ENCODE data around the gene FOXL1.

DNA sequence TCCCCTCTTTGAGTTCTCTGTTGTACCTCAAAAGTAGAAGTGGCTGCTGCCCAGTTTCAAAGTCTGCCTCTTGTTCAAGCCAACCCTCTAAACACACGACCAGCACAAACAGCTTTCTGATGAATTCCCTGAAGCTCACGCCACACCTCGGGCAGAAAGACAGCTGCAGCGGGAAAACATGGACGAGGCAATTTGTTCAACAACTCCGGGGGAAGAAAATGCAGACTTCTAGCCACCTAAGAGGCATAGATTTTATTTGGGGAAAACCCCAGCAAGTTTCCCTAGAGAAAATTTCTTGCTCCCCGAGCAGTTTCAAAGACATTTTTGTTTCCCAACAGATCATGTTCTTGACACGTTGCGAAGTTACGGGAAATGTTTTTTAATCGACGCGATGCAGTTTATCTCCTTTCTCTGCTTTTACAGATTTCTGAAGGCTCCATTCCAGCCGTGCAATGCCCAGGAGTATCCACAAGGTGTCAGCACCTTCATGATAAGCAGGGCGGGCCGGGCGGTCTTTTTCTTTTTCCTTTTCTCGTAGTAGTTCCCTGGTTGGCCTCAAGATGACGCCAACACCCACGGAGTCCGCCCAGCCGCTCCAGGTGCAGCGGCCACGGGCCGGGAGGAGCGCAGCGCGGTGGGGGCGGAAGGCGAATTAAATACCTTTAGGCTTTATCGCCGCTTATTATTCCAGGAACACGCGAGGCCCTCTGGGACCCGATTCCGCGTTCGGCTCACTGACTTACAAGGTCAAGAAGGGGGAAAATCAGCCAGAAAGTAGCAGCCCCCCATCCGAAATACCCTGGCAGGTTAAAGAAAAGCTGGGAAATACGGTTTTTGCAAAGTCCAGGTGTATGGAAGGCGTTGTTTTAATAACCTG, 14.6 kb upstream of the FOXL1 start:
- TF ChIP-seq EZH2phosphoT487 (conservative IDR thresholded peaks at IDR 0.05; ENCODE audit: low read length) = no peak
- TF ChIP-seq, protein P1, sequence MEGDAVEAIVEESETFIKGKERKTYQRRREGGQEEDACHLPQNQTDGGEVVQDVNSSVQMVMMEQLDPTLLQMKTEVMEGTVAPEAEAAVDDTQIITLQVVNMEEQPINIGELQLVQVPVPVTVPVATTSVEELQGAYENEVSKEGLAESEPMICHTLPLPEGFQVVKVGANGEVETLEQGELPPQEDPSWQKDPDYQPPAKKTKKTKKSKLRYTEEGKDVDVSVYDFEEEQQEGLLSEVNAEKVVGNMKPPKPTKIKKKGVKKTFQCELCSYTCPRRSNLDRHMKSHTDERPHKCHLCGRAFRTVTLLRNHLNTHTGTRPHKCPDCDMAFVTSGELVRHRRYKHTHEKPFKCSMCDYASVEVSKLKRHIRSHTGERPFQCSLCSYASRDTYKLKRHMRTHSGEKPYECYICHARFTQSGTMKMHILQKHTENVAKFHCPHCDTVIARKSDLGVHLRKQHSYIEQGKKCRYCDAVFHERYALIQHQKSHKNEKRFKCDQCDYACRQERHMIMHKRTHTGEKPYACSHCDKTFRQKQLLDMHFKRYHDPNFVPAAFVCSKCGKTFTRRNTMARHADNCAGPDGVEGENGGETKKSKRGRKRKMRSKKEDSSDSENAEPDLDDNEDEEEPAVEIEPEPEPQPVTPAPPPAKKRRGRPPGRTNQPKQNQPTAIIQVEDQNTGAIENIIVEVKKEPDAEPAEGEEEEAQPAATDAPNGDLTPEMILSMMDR (IDR thresholded peaks at IDR 0.05; ENCODE audit: insufficient read depth, low read length, poor library complexity, severe bottlenecking) = peak; percentile 98
